HG03460 (cell line): ENCODE measurements around the gene DUSP5.
"Not testable (repeated sequence)": the region's sequence is repeated elsewhere in the genome, so short reads cannot be mapped to it uniquely, and the experiment has no call there.

Experiments
- ATAC-seq: cut with Tn5 transposase; IDR thresholded peaks from one replicate; pipeline ENCODE4 v1.9.1; 2021; ENCODE audit not compliant: unreplicated experiment

The DUSP5 gene

DNA sequence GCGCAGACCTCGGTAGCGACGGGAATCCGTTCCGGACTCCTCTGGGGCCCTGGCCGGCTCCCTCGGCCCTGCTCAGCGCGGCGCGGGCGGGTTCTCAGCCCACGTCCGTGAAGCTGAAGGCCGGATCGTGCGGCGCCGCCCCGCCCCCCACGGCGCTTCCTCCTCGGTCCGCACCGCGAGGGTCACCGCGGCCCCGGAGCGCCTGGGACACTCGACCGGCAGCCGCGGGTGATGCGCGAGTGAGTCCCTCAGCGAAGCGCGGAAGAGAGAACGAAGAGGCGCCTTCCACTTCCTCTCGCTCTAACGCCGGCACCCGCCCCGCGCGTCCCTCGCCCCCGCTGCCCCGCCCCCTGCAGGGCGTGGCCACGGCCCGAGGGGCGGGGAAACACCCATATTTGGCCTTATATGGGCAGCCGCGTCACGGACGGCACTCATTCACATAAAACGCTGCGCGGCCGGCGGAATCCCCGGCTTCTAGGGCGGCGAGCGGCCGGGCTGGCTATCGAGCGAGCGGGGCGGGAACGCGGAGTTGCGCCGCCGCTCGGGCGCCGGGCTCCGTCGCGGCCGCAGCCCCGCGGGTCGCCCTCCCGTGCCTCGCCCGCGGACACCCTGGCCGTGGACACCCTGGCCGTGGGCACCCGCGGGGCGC is at the start of gene DUSP5:
TSS of gene DUSP5 (plus strand) at position 470 of the 649 bp plus-strand sequence. CDS start 215 bp downstream, outside the sequence.
- ATAC-seq, result peak; percentile 48

- ATAC-seq, result no peak
Observed at GRCh38 chr10:110448682-110449418, 48.9 kb upstream of the DUSP5 start.

DNA sequence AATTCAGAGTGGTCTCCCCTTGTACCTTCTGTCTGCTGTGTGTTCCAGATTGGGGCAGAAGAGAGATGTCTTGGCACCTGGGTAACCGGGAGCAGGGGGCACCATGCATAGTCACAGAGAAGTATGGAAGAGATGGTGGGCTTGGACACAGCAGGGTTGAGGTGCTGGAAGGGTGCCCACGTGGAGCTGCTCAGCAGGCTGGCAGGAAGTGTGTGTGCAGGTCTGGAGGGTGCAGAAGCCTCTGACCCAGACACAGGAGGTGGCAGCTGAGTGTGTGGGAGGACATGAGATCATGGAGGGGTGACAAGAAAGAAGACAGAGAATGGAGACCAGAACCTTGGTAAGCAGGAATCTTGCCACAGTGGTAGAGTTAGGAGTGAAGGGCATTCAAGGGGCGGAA is 42.3 kb upstream of the DUSP5 start:
- ATAC-seq, result no peak

DNA sequence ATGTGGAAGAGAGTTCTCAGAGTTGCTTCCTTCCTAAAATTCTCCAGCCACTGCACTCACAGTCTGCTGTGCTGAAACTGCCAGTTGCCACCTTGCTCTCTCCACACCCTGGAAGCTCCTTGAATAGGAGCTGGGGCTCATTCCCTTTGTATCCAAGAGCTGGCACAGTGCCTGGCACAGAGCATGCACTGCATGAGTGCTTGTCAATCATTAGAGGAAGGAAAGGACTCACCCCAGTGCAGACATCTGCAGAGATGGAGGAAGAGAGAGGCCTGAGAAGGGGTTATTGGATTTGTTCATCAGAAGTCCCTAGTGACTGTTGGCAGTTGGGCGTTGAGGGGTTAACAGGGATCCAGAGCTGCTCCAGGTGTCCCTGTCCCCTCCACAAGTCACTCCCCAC is 41.7 kb upstream of the DUSP5 start:
- no peak for ATAC-seq

DNA sequence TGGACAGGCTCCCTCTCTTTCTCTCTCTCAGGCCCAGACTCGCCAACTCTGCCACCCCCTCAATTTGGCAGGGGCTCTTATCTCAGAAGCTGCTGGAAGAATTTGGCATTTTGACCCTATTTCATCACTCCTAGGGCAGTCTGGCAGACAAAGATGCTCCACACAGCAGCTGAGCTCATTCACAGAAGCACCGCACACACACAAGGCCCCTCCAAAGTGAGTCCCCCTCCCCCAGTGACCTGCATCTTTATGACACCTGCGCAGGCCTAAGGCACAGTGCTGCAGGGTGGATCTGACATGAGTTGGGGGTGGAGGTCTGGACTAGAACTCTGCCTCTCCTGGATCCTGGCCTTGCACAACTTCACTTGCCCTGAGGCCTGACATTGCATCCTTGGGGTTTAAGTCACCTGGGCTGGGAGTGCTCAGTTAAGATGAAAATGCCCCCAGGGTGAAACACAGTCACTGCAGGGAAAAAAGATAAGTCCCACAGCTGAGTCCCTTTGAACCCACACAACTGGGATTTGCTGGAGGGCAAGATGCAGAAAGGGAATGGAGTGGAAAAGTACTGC is 41.1 kb upstream of the DUSP5 start:
- no peak for ATAC-seq

GRCh38 chr10:110457851-110458250 is 39.9 kb upstream of the DUSP5 start:
- ATAC-seq, result peak; percentile 26

DNA sequence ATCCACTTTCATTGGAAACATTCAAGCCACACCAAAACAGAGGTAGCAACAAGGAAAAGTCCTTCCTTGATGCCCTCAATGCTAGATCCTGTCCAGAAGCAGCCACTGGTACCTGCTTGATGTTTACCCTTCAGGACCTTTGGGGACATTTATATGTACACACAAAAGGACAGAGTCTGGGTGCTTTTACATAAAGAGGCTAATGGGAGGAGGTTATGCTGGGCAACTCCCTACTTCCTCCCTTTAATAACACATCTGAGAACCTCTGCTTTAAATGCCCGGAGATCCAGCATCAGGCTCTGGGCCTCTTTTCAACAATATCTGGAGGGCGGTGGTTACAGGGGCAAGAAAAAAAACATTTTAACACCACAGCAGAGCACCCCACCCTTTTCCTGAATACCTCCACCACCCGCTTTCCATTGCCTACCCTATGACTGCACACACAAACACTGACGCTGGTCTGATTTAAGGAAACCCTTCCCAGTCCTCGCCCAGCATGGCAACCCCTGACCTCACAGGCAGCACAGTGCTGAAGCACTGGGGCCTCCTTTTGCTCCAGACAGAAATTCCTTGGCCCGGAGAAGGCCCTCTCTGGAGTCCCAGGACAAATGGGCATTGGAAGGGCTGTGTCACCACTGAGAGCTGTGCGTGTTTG is 39.3 kb upstream of the DUSP5 start:
- peak; percentile 38 for ATAC-seq

DNA sequence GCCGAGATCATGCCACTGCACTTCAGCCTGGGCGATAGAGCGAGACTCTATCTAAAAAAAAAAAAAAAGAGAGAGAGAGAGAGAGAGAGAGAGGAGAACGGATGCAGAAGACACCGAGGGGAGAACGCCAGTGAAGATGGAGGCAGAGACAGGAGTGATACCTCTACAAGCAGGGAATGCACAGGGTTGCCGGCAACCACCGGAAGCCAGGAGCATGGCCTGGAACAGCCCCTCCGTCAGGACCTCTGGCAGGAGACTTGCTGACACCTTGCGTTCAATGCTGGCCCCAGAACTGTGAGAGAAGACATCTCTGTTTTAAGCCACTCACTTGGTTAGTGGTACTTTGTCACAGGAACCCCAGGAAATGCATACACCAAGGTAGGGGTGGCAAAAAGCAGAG is 38.1 kb upstream of the DUSP5 start:
- no peak for ATAC-seq

- ATAC-seq, result no peak
Observed at GRCh38 chr10:110460111-110460809, 37.4 kb upstream of the DUSP5 start.

GRCh38 chr10:110461088-110461487 is 36.6 kb upstream of the DUSP5 start:
- ATAC-seq, result no peak

- ATAC-seq, result no peak
Observed at GRCh38 chr10:110461530-110461929, 36.2 kb upstream of the DUSP5 start.

- ATAC-seq, result no peak
Observed at GRCh38 chr10:110462166-110463095, 35.3 kb upstream of the DUSP5 start.

GRCh38 chr10:110468258-110468657 is 29.4 kb upstream of the DUSP5 start:
- not testable (repeated sequence) for ATAC-seq

DNA sequence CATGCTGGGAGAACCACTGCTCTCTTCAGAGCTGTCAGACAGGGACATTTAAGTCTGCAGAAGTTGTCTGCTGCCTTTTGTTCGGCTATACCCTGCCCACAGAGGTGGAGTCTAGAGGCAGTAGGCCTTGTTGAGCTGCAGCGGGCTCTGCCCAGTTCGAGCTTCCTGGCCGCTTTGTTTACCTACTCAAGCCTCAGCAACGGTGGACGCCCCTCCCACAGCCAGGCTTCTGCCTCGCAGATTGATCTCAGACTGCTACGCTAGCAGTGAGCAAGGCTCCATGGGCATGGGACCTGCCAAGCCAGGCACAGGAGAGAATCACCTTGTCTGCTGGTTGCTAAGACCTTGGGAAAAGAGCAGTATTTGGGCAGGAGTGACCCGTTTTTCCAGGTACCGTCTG is 27.2 kb upstream of the DUSP5 start:
- ATAC-seq, result not testable (repeated sequence)

- no peak for ATAC-seq
Observed at GRCh38 chr10:110471566-110472139, 26.1 kb upstream of the DUSP5 start.

GRCh38 chr10:110474017-110474416 is 23.7 kb upstream of the DUSP5 start:
- ATAC-seq, result no peak

DNA sequence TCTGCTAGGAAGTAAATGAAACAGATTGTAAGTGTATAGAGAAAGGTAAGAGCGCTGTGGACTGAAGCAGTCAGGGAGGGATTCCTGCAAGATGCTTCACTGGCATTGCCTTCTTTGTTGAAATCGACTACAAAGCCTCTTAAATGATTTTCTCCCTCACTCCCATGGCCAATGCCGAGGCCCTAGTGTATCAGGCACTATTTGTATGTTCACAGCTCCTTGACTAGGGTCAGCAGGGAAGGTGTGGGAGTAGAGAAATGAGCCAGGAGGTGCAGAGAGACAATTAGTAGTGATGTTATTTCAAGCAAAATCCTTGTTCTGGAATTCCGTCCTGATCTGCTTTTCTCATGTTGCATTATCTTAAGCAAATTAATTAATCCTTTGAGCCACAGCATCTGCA is 22.9 kb upstream of the DUSP5 start:
- no peak for ATAC-seq

GRCh38 chr10:110475722-110476515 is 21.8 kb upstream of the DUSP5 start:
- ATAC-seq, result no peak

DNA sequence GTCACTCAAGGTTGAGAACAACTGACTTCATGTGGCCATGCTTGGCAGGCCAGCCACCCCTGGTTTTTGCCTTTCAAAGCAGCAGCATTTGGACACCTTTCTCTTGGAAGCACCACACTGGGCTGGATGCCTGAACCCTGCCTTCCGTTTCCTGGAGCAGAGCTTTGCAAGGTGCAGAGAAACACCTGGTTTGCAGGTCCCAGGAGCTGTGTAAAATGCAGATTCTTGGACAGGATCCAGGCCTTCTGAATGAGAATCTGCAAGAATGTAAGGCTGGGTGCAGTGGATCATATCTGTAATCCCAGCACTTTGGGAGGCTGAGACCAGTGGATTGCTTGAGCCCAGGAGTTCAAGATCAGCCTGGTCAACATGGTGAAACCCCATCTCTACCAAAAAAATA is 18.0 kb upstream of the DUSP5 start:
- no peak for ATAC-seq
